Kidney (tissue), 14 donors: ENCODE measurements around the gene DDIT4. TPM values are rescaled to one million over a fixed set of nuclear protein-coding genes. Genes with fewer than 3 reads are reported as not detected.

Experiments
- DNase-seq, 5 donors: peaks; one replicate each; pipeline ENCODE4 v3.0.0-alpha.2; 2013 to 2020
- FAIRE-seq: peaks from 2 replicates; lab custom pipeline; 2012; peaks lifted over from hg19 to GRCh38; lab: Jason Lieb, UNC
- H3K27ac ChIP-seq, 2 donors: one replicate each; pipeline ENCODE4 v1.7.0; 2013; ENCODE audit warnings: low read depth in 2 of 2, low read length in 2 of 2, inconsistent platforms in 1 of 2
- H3K27me3 ChIP-seq: one replicate; pipeline ENCODE4 v1.7.1; 2013; ENCODE audit warnings: low read length, inconsistent platforms; ENCODE audit not compliant: control insufficient read depth, insufficient read depth
- H3K36me3 ChIP-seq, 3 donors: one replicate each; pipeline versions ENCODE4 v1.7.0 to v1.7.1; 2013; ENCODE audit warnings: low read length in 3 of 3, control low read depth in 1 of 3, inconsistent platforms in 1 of 3; ENCODE audit not compliant: insufficient read depth in 3 of 3, control insufficient read depth in 2 of 3
- H3K4me1 ChIP-seq, 3 donors: one replicate each; pipeline versions ENCODE4 v1.7.0 to v1.7.1; 2013; ENCODE audit warnings: low read length in 3 of 3, inconsistent platforms in 1 of 3, low read depth in 1 of 3; ENCODE audit not compliant: control insufficient read depth in 2 of 3, insufficient read depth in 2 of 3
- H3K4me3 ChIP-seq, 3 donors: one replicate each; pipeline versions ENCODE4 v1.7.0 to v1.8.1; 2013; ENCODE audit warnings: low read length in 3 of 3, control low read depth in 1 of 3, inconsistent platforms in 1 of 3
- H3K9ac ChIP-seq, 3 donors: one replicate each; pipeline versions ENCODE4 v1.7.0 to v1.7.1; 2013; ENCODE audit warnings: low read length in 3 of 3, control low read depth in 1 of 3, inconsistent platforms in 1 of 3
- H3K9me3 ChIP-seq, 3 donors: one replicate each; pipeline versions ENCODE4 v1.7.0 to v1.7.1; 2013; ENCODE audit warnings: low read length in 3 of 3, control low read depth in 1 of 3, inconsistent platforms in 1 of 3; ENCODE audit not compliant: control insufficient read depth in 2 of 3, insufficient read depth in 1 of 3
- intact Hi-C: fragments of 100-400 bp; cut with DNase I; formaldehyde crosslinking; loops from one replicate; pipeline ENCODE4 v1.11.1; 2022
- polyA plus RNA-seq: library from polyadenylated mRNA; stranded (reverse); fragments of 350-450 nt; fragmentation: Illumina TruSeq; extraction: RNeasy Lipid Tissue Mini Kit (QIAGEN cat#74804); gene quantifications from one replicate; pipeline ENCODE4 v1.2.3, GENCODE V29; 2014; ENCODE audit warnings: low read depth, low replicate concordance; ENCODE audit not compliant: insufficient read depth
- total RNA-seq: library from RNA; stranded (reverse); fragmentation: NEBNext Ultra II Directional; extraction: Animal tissue kit (Norgen Biotek cat#: 25700); gene quantifications from one replicate; pipeline ENCODE4 v1.2.1, GENCODE V29; 2021
- TF ChIP-seq, protein P1 (sequence below): IDR thresholded peaks from 3 replicates; pipeline ENCODE4 v1.5.1; 2012; ENCODE audit warnings: mild to moderate bottlenecking, moderate library complexity, borderline replicate concordance; ENCODE audit not compliant: insufficient read depth; ENCODE audit errors: extremely low read depth
- donor health status: control.
- donor health status: control.
- donor health status: control.
- donor health status: control.
- donor health status: control.
- donor health status: DM: yes; HTN: yes; CAD: no.
- donor health status: Normal renal cell carcinoma (clear cell type).

DDIT4 gene
- total and polyA plus RNA-seq, 2 donors from 2014 or later, result 96.9 to 292 TPM

GRCh38 chr10:72321248-72322029 is 47.7 kb downstream of the DDIT4 start:
- H3K9me3 ChIP-seq, result no peaks in the 10 kb centered on the region
- FAIRE-seq, result no peak
- intact Hi-C loops, result no loop called here
- peaks cover 3 to 30% (median 25%) of the 10 kb centered on the region in 3 donors for H3K4me1 ChIP-seq
- peak in 1 of 5 donors; percentile 78 for DNase-seq
- no peaks in the 10 kb centered on the region for H3K27me3 ChIP-seq
- no peaks in the 10 kb centered on the region for H3K36me3 ChIP-seq
- no peak overlapping the region for H3K4me3 ChIP-seq
- H3K9ac ChIP-seq, result no peak overlapping the region
- H3K27ac ChIP-seq, result no peak overlapping the region
- TF ChIP-seq, protein P1, sequence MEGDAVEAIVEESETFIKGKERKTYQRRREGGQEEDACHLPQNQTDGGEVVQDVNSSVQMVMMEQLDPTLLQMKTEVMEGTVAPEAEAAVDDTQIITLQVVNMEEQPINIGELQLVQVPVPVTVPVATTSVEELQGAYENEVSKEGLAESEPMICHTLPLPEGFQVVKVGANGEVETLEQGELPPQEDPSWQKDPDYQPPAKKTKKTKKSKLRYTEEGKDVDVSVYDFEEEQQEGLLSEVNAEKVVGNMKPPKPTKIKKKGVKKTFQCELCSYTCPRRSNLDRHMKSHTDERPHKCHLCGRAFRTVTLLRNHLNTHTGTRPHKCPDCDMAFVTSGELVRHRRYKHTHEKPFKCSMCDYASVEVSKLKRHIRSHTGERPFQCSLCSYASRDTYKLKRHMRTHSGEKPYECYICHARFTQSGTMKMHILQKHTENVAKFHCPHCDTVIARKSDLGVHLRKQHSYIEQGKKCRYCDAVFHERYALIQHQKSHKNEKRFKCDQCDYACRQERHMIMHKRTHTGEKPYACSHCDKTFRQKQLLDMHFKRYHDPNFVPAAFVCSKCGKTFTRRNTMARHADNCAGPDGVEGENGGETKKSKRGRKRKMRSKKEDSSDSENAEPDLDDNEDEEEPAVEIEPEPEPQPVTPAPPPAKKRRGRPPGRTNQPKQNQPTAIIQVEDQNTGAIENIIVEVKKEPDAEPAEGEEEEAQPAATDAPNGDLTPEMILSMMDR, result no peak

- DNase-seq (no peak), FAIRE-seq (no peak)
- H3K4me1 ChIP-seq, result peaks cover 3 to 27% (median 23%) of the 10 kb centered on the region in 3 donors
- no peak overlapping the region for H3K27ac ChIP-seq
- no peak overlapping the region for H3K4me3 ChIP-seq
- no peaks in the 10 kb centered on the region for H3K9me3 ChIP-seq
- no peaks in the 10 kb centered on the region for H3K27me3 ChIP-seq
- H3K9ac ChIP-seq, result no peak overlapping the region
- intact Hi-C loops, result no loop called here
- no peaks in the 10 kb centered on the region for H3K36me3 ChIP-seq
- TF ChIP-seq, protein P1, result no peak
These were observed 48.2 kb downstream of the DDIT4 start for GRCh38 chr10:72322030-72322279.

DNA sequence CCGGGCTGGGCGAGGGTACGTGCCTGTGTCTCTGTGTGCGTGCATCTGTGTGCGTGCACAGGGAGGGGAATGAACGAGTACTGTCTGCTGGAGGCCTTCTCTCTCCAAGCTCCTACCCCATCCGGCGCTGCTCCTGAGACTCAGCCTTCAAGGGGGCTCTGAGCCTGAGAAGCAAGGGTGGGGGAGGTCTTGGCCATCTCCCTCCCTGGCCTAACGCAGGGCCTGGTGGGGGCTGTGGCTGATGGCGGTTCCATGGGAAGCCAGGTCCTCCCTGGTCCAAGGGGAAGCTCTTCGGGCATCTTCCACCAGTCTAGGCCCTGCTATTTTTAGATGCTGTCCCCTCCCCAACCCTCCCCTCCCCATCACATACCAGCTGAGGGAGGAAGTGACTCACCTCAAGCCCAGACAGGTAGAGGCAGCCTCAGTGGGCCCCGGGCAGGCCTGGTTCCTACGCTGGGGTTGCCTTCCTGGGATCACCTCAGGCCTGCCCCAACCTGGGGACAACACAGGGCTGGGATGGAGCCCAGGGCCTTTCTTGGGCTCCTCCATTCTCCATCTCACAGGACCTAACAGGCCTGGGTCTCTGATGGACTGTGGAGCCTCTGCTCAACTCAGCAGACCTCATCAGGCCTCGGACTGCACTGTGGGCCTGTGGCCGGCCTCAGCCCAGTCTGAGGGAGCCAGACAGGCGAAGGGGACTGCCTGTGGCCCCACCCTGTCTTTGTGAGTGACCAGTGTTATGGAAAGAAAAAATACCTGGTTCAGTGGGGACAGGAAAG is 48.7 kb downstream of the DDIT4 start:
- intact Hi-C loops, result no loop called here
- TF ChIP-seq, protein P1, result no peak
- DNase-seq (peak in 1 of 5 donors; percentile 83), FAIRE-seq (no peak)
- Histone ChIP-seq H3K4me1 (peaks cover 3 to 26% (median 23%) of the 10 kb centered on the region in 3 donors), H3K27ac (no peak overlapping the region), H3K9ac (peak overlapping the region in 1 of 3 donors; percentile 19), H3K27me3 (no peaks in the 10 kb centered on the region), H3K4me3 (no peak overlapping the region), H3K36me3 (no peaks in the 10 kb centered on the region), H3K9me3 (no peaks in the 10 kb centered on the region)
